ENCODE results near the gene SPTBN2. TPM values are rescaled to one million over a fixed set of nuclear protein-coding genes. Genes with fewer than 3 reads are reported as not detected.
"Not testable (repeated sequence)": the region's sequence is repeated elsewhere in the genome, so short reads cannot be mapped to it uniquely, and the experiment has no call there.

SPTBN2 gene
- total RNA-seq, 2 experiments from 2014 or later = 1.4 to 1.8 TPM

DNA sequence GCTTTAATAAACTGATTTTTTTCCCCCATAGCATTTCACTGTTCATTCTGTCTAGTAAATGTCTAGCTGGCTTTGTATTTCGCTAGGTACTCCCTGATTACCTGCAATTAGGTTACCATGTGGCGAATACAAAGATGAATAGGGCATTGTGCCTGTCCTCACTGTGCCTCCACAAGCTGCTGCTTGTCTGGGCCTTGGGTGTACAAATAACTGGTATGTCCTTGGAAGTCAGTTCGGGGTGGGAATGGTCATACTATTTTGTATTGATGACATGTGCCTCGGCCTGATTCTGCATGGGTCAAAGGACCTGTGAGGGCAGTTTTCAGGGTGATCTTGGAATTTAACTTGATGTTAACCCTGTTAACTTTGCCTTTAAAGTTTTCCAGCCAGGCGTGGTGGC, 79.1 kb downstream of the SPTBN2 start:
- no peaks in the 10 kb centered on the region for H3K9me3 Mint-ChIP-seq
- ChIA-PET CTCF (interaction anchor here (1.3 to 3.1 kb wide), 2 partner anchors 12 to 26 kb away, joined by 3 to 14 read pairs; partner anchors contain the start of gene RBM4), POLR2A (interaction anchor here (2.6 to 27.4 kb wide), 4 partner anchors 10 to 28 kb away, joined by 7 to 558 read pairs (median 40); partner anchors contain the start of genes RBM14, RBM4 and RBM4B)
- H3K36me3 Mint-ChIP-seq (ENCODE audit: low read depth) = peaks cover 68% of the 10 kb centered on the region
- H3K27me3 Mint-ChIP-seq = no peaks in the 10 kb centered on the region
- H3K27ac Mint-ChIP-seq = peak overlapping the region; percentile 20
- DNase-seq = no peak
- intact Hi-C loops (cut with micrococcal nuclease) = no loop called here
- peaks cover 60% of the 10 kb centered on the region for H3K4me1 Mint-ChIP-seq (ENCODE audit: low read depth)
- no peak for ATAC-seq
- TF ChIP-seq, protein P1, sequence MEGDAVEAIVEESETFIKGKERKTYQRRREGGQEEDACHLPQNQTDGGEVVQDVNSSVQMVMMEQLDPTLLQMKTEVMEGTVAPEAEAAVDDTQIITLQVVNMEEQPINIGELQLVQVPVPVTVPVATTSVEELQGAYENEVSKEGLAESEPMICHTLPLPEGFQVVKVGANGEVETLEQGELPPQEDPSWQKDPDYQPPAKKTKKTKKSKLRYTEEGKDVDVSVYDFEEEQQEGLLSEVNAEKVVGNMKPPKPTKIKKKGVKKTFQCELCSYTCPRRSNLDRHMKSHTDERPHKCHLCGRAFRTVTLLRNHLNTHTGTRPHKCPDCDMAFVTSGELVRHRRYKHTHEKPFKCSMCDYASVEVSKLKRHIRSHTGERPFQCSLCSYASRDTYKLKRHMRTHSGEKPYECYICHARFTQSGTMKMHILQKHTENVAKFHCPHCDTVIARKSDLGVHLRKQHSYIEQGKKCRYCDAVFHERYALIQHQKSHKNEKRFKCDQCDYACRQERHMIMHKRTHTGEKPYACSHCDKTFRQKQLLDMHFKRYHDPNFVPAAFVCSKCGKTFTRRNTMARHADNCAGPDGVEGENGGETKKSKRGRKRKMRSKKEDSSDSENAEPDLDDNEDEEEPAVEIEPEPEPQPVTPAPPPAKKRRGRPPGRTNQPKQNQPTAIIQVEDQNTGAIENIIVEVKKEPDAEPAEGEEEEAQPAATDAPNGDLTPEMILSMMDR (IDR thresholded peaks at IDR 0.05) = no peak
- no peak overlapping the region for H3K4me3 Mint-ChIP-seq

DNA sequence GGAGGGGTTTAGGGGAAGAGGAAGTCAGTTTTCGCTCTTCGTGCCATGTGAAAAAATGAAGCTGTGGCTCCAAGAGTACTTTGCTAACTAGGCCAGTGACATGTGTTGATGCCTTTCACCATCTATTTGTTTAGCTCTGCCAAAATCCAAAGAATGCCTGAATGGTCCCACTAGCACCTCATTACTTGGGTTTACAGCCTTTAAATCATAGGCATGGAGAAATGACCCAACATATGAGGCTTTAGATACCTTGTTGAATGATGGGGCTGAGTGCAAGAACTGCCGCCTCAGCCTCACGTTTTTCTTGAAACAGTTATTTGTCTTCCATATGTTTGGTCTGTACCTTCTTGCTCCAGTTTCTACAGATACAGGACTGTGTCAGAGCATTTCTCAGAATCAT, 82.2 kb downstream of the SPTBN2 start:
- Mint-ChIP-seq H3K27ac (peak overlapping the region; percentile 3), H3K4me1 (ENCODE audit: low read depth) (peaks cover 80% of the 10 kb centered on the region), H3K4me3 (no peak overlapping the region), H3K36me3 (ENCODE audit: low read depth) (peaks cover 85% of the 10 kb centered on the region), H3K9me3 (no peaks in the 10 kb centered on the region), H3K27me3 (no peaks in the 10 kb centered on the region)
- ATAC-seq = no peak
- ChIA-PET CTCF (interaction anchor here (0.9 to 4.5 kb wide), 3 partner anchors 9 to 55 kb away, joined by 3 to 20 read pairs (median 14); partner anchors contain the start of genes RBM4 and RBM4B), POLR2A (interaction anchor here (1.1 to 27.4 kb wide), 10 partner anchors 8 to 85 kb away, joined by 3 to 558 read pairs (median 13); partner anchors contain the start of genes RBM14, RBM4 and RBM4B)
- intact Hi-C loops (cut with micrococcal nuclease) = no loop called here
- DNase-seq = no peak
- TF ChIP-seq, protein P1 (IDR thresholded peaks at IDR 0.05) = no peak

DNA sequence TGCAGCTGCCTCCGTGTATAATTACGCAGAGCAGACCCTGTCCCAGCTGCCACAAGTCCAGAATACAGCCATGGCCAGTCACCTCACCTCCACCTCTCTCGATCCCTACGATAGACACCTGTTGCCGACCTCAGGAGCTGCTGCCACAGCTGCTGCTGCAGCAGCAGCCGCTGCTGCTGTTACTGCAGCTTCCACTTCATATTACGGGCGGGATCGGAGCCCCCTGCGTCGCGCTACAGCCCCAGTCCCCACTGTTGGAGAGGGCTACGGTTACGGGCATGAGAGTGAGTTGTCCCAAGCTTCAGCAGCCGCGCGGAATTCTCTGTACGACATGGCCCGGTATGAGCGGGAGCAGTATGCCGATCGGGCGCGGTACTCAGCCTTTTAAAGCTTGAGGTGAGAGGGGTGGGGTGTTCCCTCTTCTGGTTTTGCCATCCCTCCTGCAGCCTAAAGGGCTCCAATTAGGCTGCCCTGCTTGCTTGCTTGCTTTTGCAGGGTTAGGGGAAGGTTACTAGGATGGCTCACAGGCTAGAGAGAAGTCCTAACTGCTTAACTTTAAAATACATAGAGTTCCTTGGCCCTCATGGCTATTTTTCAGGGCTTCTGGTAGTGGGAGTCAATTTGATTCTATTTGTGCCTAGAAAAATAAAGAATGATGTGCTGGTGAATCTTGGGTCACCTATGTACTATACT, 85.1 kb downstream of the SPTBN2 start:
- ChIA-PET CTCF (interaction anchor here (1.1 to 4.5 kb wide), 2 partner anchors 34 kb away, joined by 4 to 20 read pairs; partner anchors contain the start of gene RBM4B), POLR2A (interaction anchor here (0.8 to 27.4 kb wide), 8 partner anchors 8 to 75 kb away, joined by 3 to 558 read pairs (median 4); partner anchors contain the start of genes CCDC87, CCS, CTSF and RBM14)
- no peak for DNase-seq
- Mint-ChIP-seq H3K4me3 (peak overlapping the region; percentile 83), H3K9me3 (no peaks in the 10 kb centered on the region), H3K27me3 (no peaks in the 10 kb centered on the region), H3K4me1 (ENCODE audit: low read depth) (peaks cover 87% of the 10 kb centered on the region), H3K36me3 (ENCODE audit: low read depth) (peaks cover 90% of the 10 kb centered on the region), H3K27ac (no peak overlapping the region)
- ATAC-seq = no peak
- intact Hi-C loops (cut with micrococcal nuclease) = no loop called here
- TF ChIP-seq, protein P1 (IDR thresholded peaks at IDR 0.05) = no peak

DNA sequence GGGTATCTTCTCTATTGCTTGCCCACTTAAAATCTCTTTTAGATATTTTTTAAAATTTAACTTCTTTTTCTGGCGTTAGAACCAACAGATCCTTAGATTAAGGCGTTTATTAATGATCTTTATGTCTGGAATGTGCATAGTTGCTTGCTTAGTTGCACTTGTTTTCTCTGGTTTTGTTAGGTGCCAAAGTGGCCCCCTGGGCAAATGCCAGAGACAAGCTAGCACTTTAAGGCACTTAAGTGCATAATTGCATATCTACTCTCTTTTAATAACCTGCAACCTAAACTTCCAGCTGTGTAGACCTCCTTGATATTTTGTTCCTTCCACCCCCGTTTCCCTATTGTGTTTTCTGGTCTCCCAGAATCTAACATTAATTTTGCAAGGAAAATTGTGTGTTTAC, 87.2 kb downstream of the SPTBN2 start:
- ChIA-PET CTCF (interaction anchor here (1.1 kb wide), 1 partner anchor 62 kb away, joined by 5 read pairs; no protein-coding TSS in a partner anchor), POLR2A (interaction anchor here (0.9 to 27.4 kb wide), 4 partner anchors 6 to 29 kb away, joined by 3 to 558 read pairs (median 33); partner anchors contain the start of gene RBM14)
- peak overlapping the region; percentile 98 for H3K27ac Mint-ChIP-seq
- no peak for DNase-seq
- ATAC-seq = no peak
- H3K36me3 Mint-ChIP-seq (ENCODE audit: low read depth) = peaks cover 92% of the 10 kb centered on the region
- intact Hi-C loops (cut with micrococcal nuclease) = no loop called here
- peaks cover 79% of the 10 kb centered on the region for H3K4me1 Mint-ChIP-seq (ENCODE audit: low read depth)
- H3K9me3 Mint-ChIP-seq = no peaks in the 10 kb centered on the region
- TF ChIP-seq, protein P1 (IDR thresholded peaks at IDR 0.05) = no peak
- H3K27me3 Mint-ChIP-seq = no peaks in the 10 kb centered on the region
- peak overlapping the region; percentile 83 for H3K4me3 Mint-ChIP-seq

DNA sequence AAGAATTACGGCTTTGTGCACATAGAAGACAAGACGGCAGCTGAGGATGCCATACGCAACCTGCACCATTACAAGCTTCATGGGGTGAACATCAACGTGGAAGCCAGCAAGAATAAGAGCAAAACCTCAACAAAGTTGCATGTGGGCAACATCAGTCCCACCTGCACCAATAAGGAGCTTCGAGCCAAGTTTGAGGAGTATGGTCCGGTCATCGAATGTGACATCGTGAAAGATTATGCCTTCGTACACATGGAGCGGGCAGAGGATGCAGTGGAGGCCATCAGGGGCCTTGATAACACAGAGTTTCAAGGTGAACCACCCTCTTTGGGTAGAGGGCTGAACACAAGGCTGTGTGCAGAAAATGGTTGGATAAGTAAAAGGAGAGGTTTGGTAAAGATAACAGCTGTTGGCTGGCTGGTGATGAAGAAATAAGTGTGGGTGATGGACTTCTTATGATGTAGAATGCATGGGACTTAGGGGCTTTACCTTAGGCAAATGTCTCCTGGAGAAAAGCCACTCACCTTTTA, 89.1 kb downstream of the SPTBN2 start:
- Mint-ChIP-seq H3K4me1 (ENCODE audit: low read depth) (peaks cover 63% of the 10 kb centered on the region), H3K27ac (peak overlapping the region; percentile 98), H3K36me3 (ENCODE audit: low read depth) (peaks cover 78% of the 10 kb centered on the region), H3K4me3 (peak overlapping the region; percentile 83)
- intact Hi-C loops (cut with micrococcal nuclease) = loop anchor here (2.0 to 5.0 kb wide), 2 partner anchors 21 to 37 kb away; partner anchors contain the start of gene RBM4B
- DNase-seq, H3K27me3 Mint-ChIP-seq, H3K9me3 Mint-ChIP-seq, ATAC-seq: not testable (repeated sequence)
- ChIA-PET CTCF (interaction anchor here (0.7 to 4.3 kb wide), 4 partner anchors 9 to 38 kb away, joined by 3 to 29 read pairs (median 10); partner anchors contain the start of genes RBM14 and RBM4B), POLR2A (interaction anchor here (1.4 to 27.4 kb wide), 9 partner anchors 8 to 91 kb away, joined by 3 to 558 read pairs (median 9); partner anchors contain the start of genes RBM14 and RBM4B)
